ENCODE measurements around the gene SPATA21. TPM values are rescaled to one million over a fixed set of nuclear protein-coding genes. Genes with fewer than 3 reads are reported as not detected.
A peak's percentile ranks its signal among the peaks of the same experiment; 100 is the strongest.
"Not testable (repeated sequence)": the region's sequence is repeated elsewhere in the genome, so short reads cannot be mapped to it uniquely, and the experiment has no call there.

Gene SPATA21
- total RNA-seq, 2 experiments from 2014 or later: not detected

- ATAC-seq: no peak
- peaks cover 39% of the 10 kb centered on the region for H3K36me3 Mint-ChIP-seq (ENCODE audit: low read depth)
- ChIA-PET CTCF (interaction anchor here (2.7 kb wide), 1 partner anchor 19 kb away, joined by 10 read pairs; the partner anchor contains the start of gene NECAP2), POLR2A (interaction anchor here (2.7 kb wide), 1 partner anchor 18 kb away, joined by 11 read pairs; the partner anchor contains the start of gene NECAP2)
- peak overlapping the region; percentile 15 for H3K27ac Mint-ChIP-seq
- H3K4me3 Mint-ChIP-seq: no peak overlapping the region
- H3K4me1 Mint-ChIP-seq (ENCODE audit: low read depth): no peaks in the 10 kb centered on the region
- H3K27me3 Mint-ChIP-seq: no peaks in the 10 kb centered on the region
- no peak for TF ChIP-seq CTCF (IDR thresholded peaks at IDR 0.05)
- H3K9me3 Mint-ChIP-seq: no peaks in the 10 kb centered on the region
- DNase-seq: no peak
- intact Hi-C loops (cut with micrococcal nuclease): no loop called here
Observed at GRCh38 chr1:16458831-16459230, 21.6 kb upstream of the SPATA21 start.

GRCh38 chr1:16456151-16456550, 18.9 kb upstream of the SPATA21 start:
- peaks cover 37% of the 10 kb centered on the region for H3K36me3 Mint-ChIP-seq (ENCODE audit: low read depth)
- ATAC-seq; H3K9me3 Mint-ChIP-seq; intact Hi-C loops (cut with micrococcal nuclease); POLR2A ChIA-PET; H3K27ac Mint-ChIP-seq; H3K27me3 Mint-ChIP-seq; H3K4me3 Mint-ChIP-seq; DNase-seq; H3K4me1 Mint-ChIP-seq (ENCODE audit: low read depth): not testable (repeated sequence)
- CTCF ChIA-PET: interaction anchor here (0.6 kb wide), 1 partner anchor 25 kb away, joined by 3 read pairs; no protein-coding TSS in a partner anchor

GRCh38 chr1:16454909-16455308, 17.7 kb upstream of the SPATA21 start:
- H3K9me3 Mint-ChIP-seq; intact Hi-C loops (cut with micrococcal nuclease); H3K4me3 Mint-ChIP-seq; POLR2A ChIA-PET; H3K27ac Mint-ChIP-seq; DNase-seq; CTCF ChIA-PET; H3K27me3 Mint-ChIP-seq; ATAC-seq: not testable (repeated sequence)
- Mint-ChIP-seq H3K4me1 (ENCODE audit: low read depth) (peaks cover 14% of the 10 kb centered on the region), H3K36me3 (ENCODE audit: low read depth) (peaks cover 34% of the 10 kb centered on the region)

- intact Hi-C loops (cut with micrococcal nuclease): no loop called here
- no peaks in the 10 kb centered on the region for H3K9me3 Mint-ChIP-seq
- peaks cover 39% of the 10 kb centered on the region for H3K36me3 Mint-ChIP-seq (ENCODE audit: low read depth)
- no peak for TF ChIP-seq CTCF (IDR thresholded peaks at IDR 0.05)
- POLR2A ChIA-PET: no interaction called here
- H3K27me3 Mint-ChIP-seq: no peaks in the 10 kb centered on the region
- DNase-seq (no peak), ATAC-seq (peak; percentile 34)
- H3K4me1 Mint-ChIP-seq (ENCODE audit: low read depth): peaks cover 18% of the 10 kb centered on the region
- CTCF ChIA-PET: interaction anchor here (0.9 to 1.1 kb wide), 2 partner anchors 11 to 27 kb away, joined by 3 to 5 read pairs; partner anchors contain the start of gene NECAP2
- H3K27ac Mint-ChIP-seq: peak overlapping the region; percentile 32
- no peak overlapping the region for H3K4me3 Mint-ChIP-seq
Observed at GRCh38 chr1:16451841-16452528, 14.8 kb upstream of the SPATA21 start.

GRCh38 chr1:16450863-16451481, 13.7 kb upstream of the SPATA21 start:
- no peak for TF ChIP-seq CTCF (IDR thresholded peaks at IDR 0.05)
- DNase-seq: no peak
- peaks cover 35% of the 10 kb centered on the region for H3K36me3 Mint-ChIP-seq (ENCODE audit: low read depth)
- ATAC-seq: no peak
- no peak overlapping the region for H3K4me3 Mint-ChIP-seq
- CTCF ChIA-PET: interaction anchor here (0.9 to 2.2 kb wide), 4 partner anchors 10 to 145 kb away, joined by 3 to 10 read pairs (median 4); partner anchors contain the start of gene NECAP2
- no peaks in the 10 kb centered on the region for H3K27me3 Mint-ChIP-seq
- intact Hi-C loops (cut with micrococcal nuclease): no loop called here
- peak overlapping the region; percentile 41 for H3K27ac Mint-ChIP-seq
- H3K9me3 Mint-ChIP-seq: no peaks in the 10 kb centered on the region
- peaks cover 18% of the 10 kb centered on the region for H3K4me1 Mint-ChIP-seq (ENCODE audit: low read depth)
- POLR2A ChIA-PET: no interaction called here

GRCh38 chr1:16449666-16450065, 12.4 kb upstream of the SPATA21 start:
- Mint-ChIP-seq H3K27me3 (no peaks in the 10 kb centered on the region), H3K4me1 (ENCODE audit: low read depth) (peaks cover 21% of the 10 kb centered on the region), H3K4me3 (no peak overlapping the region), H3K9me3 (no peaks in the 10 kb centered on the region), H3K36me3 (ENCODE audit: low read depth) (peaks cover 34% of the 10 kb centered on the region), H3K27ac (peak overlapping the region; percentile 64)
- ATAC-seq: no peak
- TF ChIP-seq CTCF (IDR thresholded peaks at IDR 0.05): no peak
- intact Hi-C loops (cut with micrococcal nuclease): no loop called here
- DNase-seq: no peak
- ChIA-PET CTCF (interaction anchor here (1.4 to 2.2 kb wide), 2 partner anchors 9 to 143 kb away, joined by 3 to 10 read pairs; partner anchors contain the start of gene NECAP2), POLR2A (interaction anchor here (0.6 to 1.2 kb wide), 2 partner anchors 11 to 29 kb away, joined by 3 to 4 read pairs; no protein-coding TSS in a partner anchor)
